Esophagus muscularis mucosa (tissue), 3 donors: ENCODE data around the gene EPHB1.

Source experiments
- POLR2A ChIP-seq: fragments of 450-650 bp; IDR thresholded peaks from one replicate; pipeline ENCODE4 v1.6.1; 2017; ENCODE audit warnings: antibody characterized with exemption, moderate library complexity, mild to moderate bottlenecking, low read depth
- TF ChIP-seq, protein P1 (sequence below), 3 experiments: fragments of 200-600 bp in 2 of 3; fragments of 450-650 bp in 1 of 3; sonication (generic) in 2 of 3; IDR thresholded peaks; one replicate each; pipeline ENCODE4 v1.5.1; 2017 to 2019; ENCODE audit warnings: antibody characterized with exemption in 3 of 3, mild to moderate bottlenecking in 2 of 3, moderate library complexity in 1 of 3

DNA sequence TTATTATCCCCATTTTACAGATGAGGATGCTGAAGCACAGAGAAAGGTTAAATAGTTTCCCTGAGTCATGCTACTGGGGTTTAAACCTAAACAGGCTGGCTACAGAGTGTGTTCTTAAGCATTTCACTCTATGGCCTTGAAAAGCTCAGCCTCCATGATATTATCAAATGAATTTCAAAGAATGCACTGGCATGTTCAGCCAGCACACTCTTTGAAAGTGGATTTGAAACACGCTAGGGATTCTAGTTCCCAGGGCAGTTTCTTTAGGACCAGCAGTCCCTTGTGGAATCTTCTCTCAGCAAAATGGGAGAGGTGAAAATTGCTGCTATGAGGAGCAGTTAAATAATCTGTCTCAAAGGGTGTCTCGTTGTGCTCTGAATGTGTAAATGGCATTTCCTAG lies 213.3 kb downstream of the EPHB1 start:
- TF ChIP-seq, protein P1, sequence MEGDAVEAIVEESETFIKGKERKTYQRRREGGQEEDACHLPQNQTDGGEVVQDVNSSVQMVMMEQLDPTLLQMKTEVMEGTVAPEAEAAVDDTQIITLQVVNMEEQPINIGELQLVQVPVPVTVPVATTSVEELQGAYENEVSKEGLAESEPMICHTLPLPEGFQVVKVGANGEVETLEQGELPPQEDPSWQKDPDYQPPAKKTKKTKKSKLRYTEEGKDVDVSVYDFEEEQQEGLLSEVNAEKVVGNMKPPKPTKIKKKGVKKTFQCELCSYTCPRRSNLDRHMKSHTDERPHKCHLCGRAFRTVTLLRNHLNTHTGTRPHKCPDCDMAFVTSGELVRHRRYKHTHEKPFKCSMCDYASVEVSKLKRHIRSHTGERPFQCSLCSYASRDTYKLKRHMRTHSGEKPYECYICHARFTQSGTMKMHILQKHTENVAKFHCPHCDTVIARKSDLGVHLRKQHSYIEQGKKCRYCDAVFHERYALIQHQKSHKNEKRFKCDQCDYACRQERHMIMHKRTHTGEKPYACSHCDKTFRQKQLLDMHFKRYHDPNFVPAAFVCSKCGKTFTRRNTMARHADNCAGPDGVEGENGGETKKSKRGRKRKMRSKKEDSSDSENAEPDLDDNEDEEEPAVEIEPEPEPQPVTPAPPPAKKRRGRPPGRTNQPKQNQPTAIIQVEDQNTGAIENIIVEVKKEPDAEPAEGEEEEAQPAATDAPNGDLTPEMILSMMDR (IDR thresholded peaks at IDR 0.05): no peak
- no peak for TF ChIP-seq POLR2A
